Activated T-cell treated with anti-CD3 and anti-CD28 coated beads, Interleukin-2, amount 50 U/mL, for 48 hours (primary cell): Measurements from ENCODE around the gene JAZF1.

ENCODE experiments used
- DNase-seq, 2 experiments: peaks; one replicate each; pipeline ENCODE4 v3.0.0-alpha.2; 2020

Gene JAZF1

GRCh38 chr7:28191184-28191583, 10.6 kb upstream of the JAZF1 start:
- no peak for DNase-seq

- no peak for DNase-seq
Measured at GRCh38 chr7:28190077-28190710, 9.6 kb upstream of the JAZF1 start.

- DNase-seq: no peak
Measured at GRCh38 chr7:28187012-28187411, 6.4 kb upstream of the JAZF1 start.

- no peak for DNase-seq
Measured at GRCh38 chr7:28183627-28184026, 3.0 kb upstream of the JAZF1 start.

- DNase-seq: no peak
Measured at GRCh38 chr7:28182071-28182471, 1.5 kb upstream of the JAZF1 start.

GRCh38 chr7:28181416-28181815, 821 bp upstream of the JAZF1 start:
- DNase-seq: no peak

GRCh38 chr7:28180031-28180363, 598 bp downstream of the JAZF1 start:
- DNase-seq: no peak

GRCh38 chr7:28179120-28180030, 1.2 kb downstream of the JAZF1 start:
- DNase-seq: peak; percentile 66 to 72

GRCh38 chr7:28178599-28178998, 2.0 kb downstream of the JAZF1 start:
- DNase-seq: no peak

- no peak for DNase-seq
Measured at GRCh38 chr7:28177836-28178235, 2.8 kb downstream of the JAZF1 start.

GRCh38 chr7:28176645-28177044, 4.0 kb downstream of the JAZF1 start:
- no peak for DNase-seq

- no peak for DNase-seq
Measured at GRCh38 chr7:28176174-28176573, 4.4 kb downstream of the JAZF1 start.

- no peak for DNase-seq
Measured at GRCh38 chr7:28174901-28175661, 5.5 kb downstream of the JAZF1 start.

- no peak for DNase-seq
Measured at GRCh38 chr7:28174442-28174841, 6.2 kb downstream of the JAZF1 start.

- no peak for DNase-seq
Measured at GRCh38 chr7:28173531-28173930, 7.1 kb downstream of the JAZF1 start.

GRCh38 chr7:28172958-28173357, 7.6 kb downstream of the JAZF1 start:
- DNase-seq: no peak

GRCh38 chr7:28170701-28171100, 9.9 kb downstream of the JAZF1 start:
- DNase-seq: no peak

- DNase-seq: no peak
Measured at GRCh38 chr7:28169230-28169629, 11.4 kb downstream of the JAZF1 start.

GRCh38 chr7:28168393-28169158, 12.0 kb downstream of the JAZF1 start:
- no peak for DNase-seq

GRCh38 chr7:28166982-28167715, 13.4 kb downstream of the JAZF1 start:
- DNase-seq: no peak

GRCh38 chr7:28165961-28166955, 14.3 kb downstream of the JAZF1 start:
- no peak for DNase-seq
